Measurements from ENCODE around the gene RFX8. TPM values are rescaled to one million over a fixed set of nuclear protein-coding genes. Genes with fewer than 3 reads are reported as not detected.
"Not testable (repeated sequence)": the region's sequence is repeated elsewhere in the genome, so short reads cannot be mapped to it uniquely, and the experiment has no call there.

Gene RFX8
- total and polyA plus RNA-seq, 4 experiments from 2014 or later = 1.2 to 1.3 TPM; not detected in 2

- intact Hi-C loops (cut with micrococcal nuclease) = no loop called here
- CTCF ChIA-PET (ENCODE audit: partially characterized antibody) = no interaction called here
- H3K36me3 ChIP-seq (ENCODE audit: insufficient read depth, low read length) = no peaks in the 10 kb centered on the region
- no peak overlapping the region for H3K4me3 Mint-ChIP-seq
- H3K27me3 ChIP-seq (ENCODE audit: insufficient read depth, low read length) = no peaks in the 10 kb centered on the region
- no peak overlapping the region for H3K27ac ChIP-seq (ENCODE audit: low read depth, low read length)
- peaks cover 2 to 24% (median 10%) of the 10 kb centered on the region in 8 donors for H3K9me3 Mint-ChIP-seq
- peaks cover 6% of the 10 kb centered on the region for H3K4me1 ChIP-seq (ENCODE audit: insufficient read depth, low read length)
- peaks cover 5 to 8% of the 10 kb centered on the region in 2 donors for H3K36me3 Mint-ChIP-seq
- peak overlapping the region in 2 of 7 donors; percentile 18 to 48 for H3K27ac Mint-ChIP-seq
- no peak for DNase-seq
- POLR2A ChIA-PET (ENCODE audit: partially characterized antibody) = no interaction called here
- H3K27me3 Mint-ChIP-seq = no peaks in the 10 kb centered on the region
- H3K9me3 ChIP-seq (ENCODE audit: control insufficient read depth in 1 of 2, low read length in 2 of 2) = peaks cover 0 to 8% of the 10 kb centered on the region in 2 donors
- H3K4me1 Mint-ChIP-seq = peaks cover 0 to 10% (median 8%) of the 10 kb centered on the region in 4 donors
- H3K4me3 ChIP-seq (ENCODE audit: low read length in 2 of 2) = no peak overlapping the region
Observed at GRCh38 chr2:101442667-101443061, 32.2 kb downstream of the RFX8 start.

GRCh38 chr2:101442042-101442666 lies 32.8 kb downstream of the RFX8 start:
- H3K4me1 ChIP-seq (ENCODE audit: insufficient read depth, low read length) = peaks cover 6% of the 10 kb centered on the region
- peak overlapping the region in 1 of 8 donors; percentile 23 for H3K4me3 Mint-ChIP-seq
- intact Hi-C loops (cut with micrococcal nuclease) = no loop called here
- H3K27me3 Mint-ChIP-seq = no peaks in the 10 kb centered on the region
- peaks cover 3 to 8% of the 10 kb centered on the region in 2 donors for H3K36me3 Mint-ChIP-seq
- peak overlapping the region in 1 of 7 donors; percentile 18 for H3K27ac Mint-ChIP-seq
- H3K36me3 ChIP-seq (ENCODE audit: insufficient read depth, low read length) = no peaks in the 10 kb centered on the region
- H3K9me3 ChIP-seq (ENCODE audit: control insufficient read depth in 1 of 2, low read length in 2 of 2) = peaks cover 0 to 8% of the 10 kb centered on the region in 2 donors
- ChIA-PET CTCF (ENCODE audit: partially characterized antibody) (no interaction called here), POLR2A (ENCODE audit: partially characterized antibody) (no interaction called here)
- no peak for DNase-seq
- H3K9me3 Mint-ChIP-seq = peaks cover 2 to 24% (median 10%) of the 10 kb centered on the region in 8 donors
- no peaks in the 10 kb centered on the region for H3K27me3 ChIP-seq (ENCODE audit: insufficient read depth, low read length)
- no peak overlapping the region for H3K4me3 ChIP-seq (ENCODE audit: low read length in 2 of 2)
- H3K27ac ChIP-seq (ENCODE audit: low read depth, low read length) = no peak overlapping the region
- peaks cover 0 to 10% (median 8%) of the 10 kb centered on the region in 4 donors for H3K4me1 Mint-ChIP-seq

- H3K36me3 Mint-ChIP-seq = peaks cover 3 to 7% of the 10 kb centered on the region in 2 donors
- no peak overlapping the region for H3K27ac ChIP-seq (ENCODE audit: low read depth, low read length)
- POLR2A ChIA-PET (ENCODE audit: partially characterized antibody) = no interaction called here
- H3K4me1 Mint-ChIP-seq = peaks cover 0 to 10% (median 8%) of the 10 kb centered on the region in 4 donors
- no peak for DNase-seq
- H3K27ac Mint-ChIP-seq = no peak overlapping the region
- CTCF ChIA-PET (ENCODE audit: partially characterized antibody) = no interaction called here
- H3K27me3 Mint-ChIP-seq = no peaks in the 10 kb centered on the region
- H3K4me3 ChIP-seq (ENCODE audit: low read length in 2 of 2) = no peak overlapping the region
- intact Hi-C loops (cut with micrococcal nuclease) = no loop called here
- no peaks in the 10 kb centered on the region for H3K27me3 ChIP-seq (ENCODE audit: insufficient read depth, low read length)
- peaks cover 2 to 17% (median 6%) of the 10 kb centered on the region in 8 donors for H3K9me3 Mint-ChIP-seq
- peaks cover 6% of the 10 kb centered on the region for H3K4me1 ChIP-seq (ENCODE audit: insufficient read depth, low read length)
- peaks cover 0 to 8% of the 10 kb centered on the region in 2 donors for H3K9me3 ChIP-seq (ENCODE audit: control insufficient read depth in 1 of 2, low read length in 2 of 2)
- H3K36me3 ChIP-seq (ENCODE audit: insufficient read depth, low read length) = no peaks in the 10 kb centered on the region
- H3K4me3 Mint-ChIP-seq = no peak overlapping the region
Observed at GRCh38 chr2:101440127-101440738, 34.7 kb downstream of the RFX8 start.

GRCh38 chr2:101439716-101440115 lies 35.2 kb downstream of the RFX8 start:
- no peak overlapping the region for H3K4me3 ChIP-seq (ENCODE audit: low read length in 2 of 2)
- peaks cover 0 to 8% of the 10 kb centered on the region in 2 donors for H3K9me3 ChIP-seq (ENCODE audit: control insufficient read depth in 1 of 2, low read length in 2 of 2)
- DNase-seq = no peak
- no peaks in the 10 kb centered on the region for H3K36me3 ChIP-seq (ENCODE audit: insufficient read depth, low read length)
- H3K36me3 Mint-ChIP-seq = peaks cover 0 to 3% of the 10 kb centered on the region in 2 donors
- H3K9me3 Mint-ChIP-seq = peaks cover 0 to 13% (median 3%) of the 10 kb centered on the region in 8 donors
- no peak overlapping the region for H3K27ac ChIP-seq (ENCODE audit: low read depth, low read length)
- ChIA-PET CTCF (ENCODE audit: partially characterized antibody) (no interaction called here), POLR2A (ENCODE audit: partially characterized antibody) (no interaction called here)
- peaks cover 6% of the 10 kb centered on the region for H3K4me1 ChIP-seq (ENCODE audit: insufficient read depth, low read length)
- H3K4me1 Mint-ChIP-seq = peaks cover 0 to 10% (median 8%) of the 10 kb centered on the region in 4 donors
- no peaks in the 10 kb centered on the region for H3K27me3 Mint-ChIP-seq
- H3K4me3 Mint-ChIP-seq = no peak overlapping the region
- H3K27ac Mint-ChIP-seq = no peak overlapping the region
- intact Hi-C loops (cut with micrococcal nuclease) = no loop called here
- H3K27me3 ChIP-seq (ENCODE audit: insufficient read depth, low read length) = no peaks in the 10 kb centered on the region

DNA sequence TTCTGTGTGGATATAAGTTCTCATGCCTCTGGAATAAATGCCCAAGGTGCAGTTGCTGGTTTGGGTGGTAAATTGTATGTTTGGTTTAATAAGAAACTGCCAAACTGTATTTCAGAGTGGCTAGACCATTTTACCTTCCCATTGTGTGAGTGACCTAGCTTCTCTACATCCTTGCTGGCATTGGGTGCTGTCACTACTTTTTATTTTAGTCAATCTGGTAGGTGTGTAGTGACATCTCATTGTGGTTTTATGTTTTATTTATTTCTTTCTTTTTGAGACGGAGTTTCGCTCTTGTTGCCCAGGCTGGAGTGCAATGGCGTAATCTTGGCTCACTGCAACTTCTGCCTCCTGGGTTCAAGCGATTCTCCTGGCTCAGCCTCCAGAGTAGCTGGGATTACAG lies 36.4 kb downstream of the RFX8 start:
- H3K27me3 ChIP-seq (ENCODE audit: insufficient read depth, low read length); H3K4me3 ChIP-seq (ENCODE audit: low read length in 2 of 2); H3K27me3 Mint-ChIP-seq; H3K27ac Mint-ChIP-seq; H3K36me3 Mint-ChIP-seq; DNase-seq; H3K9me3 ChIP-seq (ENCODE audit: control insufficient read depth in 1 of 2, low read length in 2 of 2); POLR2A ChIA-PET (ENCODE audit: partially characterized antibody); H3K27ac ChIP-seq (ENCODE audit: low read depth, low read length); H3K9me3 Mint-ChIP-seq; H3K4me1 ChIP-seq (ENCODE audit: insufficient read depth, low read length); H3K4me3 Mint-ChIP-seq; H3K36me3 ChIP-seq (ENCODE audit: insufficient read depth, low read length); CTCF ChIA-PET (ENCODE audit: partially characterized antibody); intact Hi-C loops (cut with micrococcal nuclease): not testable (repeated sequence)
- peaks cover 0 to 10% (median 8%) of the 10 kb centered on the region in 4 donors for H3K4me1 Mint-ChIP-seq

DNA sequence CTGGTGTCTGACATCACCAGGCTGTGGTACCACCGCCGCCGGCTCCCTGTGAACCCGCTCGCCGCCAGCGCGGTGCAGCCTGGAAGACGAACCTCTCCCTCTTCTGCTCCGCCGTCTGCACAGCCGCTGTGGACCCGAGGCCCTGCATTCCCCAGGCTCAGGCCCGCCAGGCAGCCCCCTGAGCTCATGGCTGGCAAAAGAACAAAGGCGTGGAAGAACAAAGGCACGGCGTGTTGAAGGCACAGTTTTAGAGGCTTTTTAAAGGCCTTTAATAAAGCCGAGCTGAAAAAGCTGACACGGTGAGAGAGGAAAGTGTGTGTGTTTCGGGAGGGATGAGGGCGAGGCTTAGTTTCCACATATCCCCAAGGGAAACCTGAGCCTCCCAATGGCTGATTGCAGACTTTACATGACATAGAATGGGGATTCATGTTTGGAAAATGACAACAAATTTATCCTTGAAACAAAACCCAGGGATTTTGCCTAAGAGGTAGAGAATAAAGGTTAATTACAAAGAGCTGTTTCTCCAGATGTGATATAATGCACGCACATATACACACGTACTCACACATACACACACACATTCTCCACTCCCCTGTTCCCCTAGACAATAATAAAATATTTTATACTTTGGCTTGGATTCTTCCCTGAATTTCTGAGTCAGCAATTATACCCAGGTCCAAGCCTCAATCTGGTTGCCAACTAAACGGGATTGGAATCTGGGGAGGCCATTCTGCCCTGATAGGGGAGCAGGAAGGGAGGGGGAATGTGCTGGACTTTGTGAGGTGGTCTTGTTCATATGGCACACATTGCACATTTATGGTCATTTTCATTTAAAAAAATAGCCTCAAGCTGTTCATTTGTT lies 39.7 kb downstream of the RFX8 start:
- no peak overlapping the region for H3K4me3 ChIP-seq (ENCODE audit: low read length in 2 of 2)
- H3K9me3 Mint-ChIP-seq = no peaks in the 10 kb centered on the region
- H3K27me3 Mint-ChIP-seq = no peaks in the 10 kb centered on the region
- H3K36me3 Mint-ChIP-seq = no peaks in the 10 kb centered on the region
- no peaks in the 10 kb centered on the region for H3K9me3 ChIP-seq (ENCODE audit: control insufficient read depth in 1 of 2, low read length in 2 of 2)
- DNase-seq = no peak
- H3K4me1 ChIP-seq (ENCODE audit: insufficient read depth, low read length) = no peaks in the 10 kb centered on the region
- no peaks in the 10 kb centered on the region for H3K27me3 ChIP-seq (ENCODE audit: insufficient read depth, low read length)
- intact Hi-C loops (cut with micrococcal nuclease) = no loop called here
- H3K4me1 Mint-ChIP-seq = peaks cover 0 to 1% (median 0%) of the 10 kb centered on the region in 4 donors
- ChIA-PET POLR2A (ENCODE audit: partially characterized antibody) (no interaction called here), CTCF (ENCODE audit: partially characterized antibody) (interaction anchor here (1.7 kb wide), 1 partner anchor 396 kb away, joined by 4 read pairs; no protein-coding TSS in a partner anchor)
- no peaks in the 10 kb centered on the region for H3K36me3 ChIP-seq (ENCODE audit: insufficient read depth, low read length)
- no peak overlapping the region for H3K27ac ChIP-seq (ENCODE audit: low read depth, low read length)
- H3K4me3 Mint-ChIP-seq = no peak overlapping the region
- H3K27ac Mint-ChIP-seq = no peak overlapping the region

DNA sequence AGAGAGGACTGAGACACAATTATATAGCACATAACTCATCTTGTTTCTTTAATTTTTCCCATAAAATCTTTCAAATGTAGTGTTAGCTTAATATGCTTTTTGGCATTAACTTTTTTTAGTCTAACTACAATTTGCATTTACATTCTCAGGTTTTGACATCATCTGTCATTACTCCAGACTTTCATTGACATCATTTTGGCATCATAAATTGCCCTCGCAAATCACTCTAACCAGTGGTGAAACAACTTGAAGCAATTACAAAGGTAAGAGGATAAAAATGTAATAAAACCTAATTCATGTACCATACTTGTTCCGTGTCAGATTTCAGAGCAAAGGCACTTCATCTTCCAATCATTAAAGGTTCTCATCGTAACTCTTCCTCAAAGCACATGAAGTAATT lies 41.4 kb downstream of the RFX8 start:
- no peaks in the 10 kb centered on the region for H3K4me1 Mint-ChIP-seq
- ChIA-PET POLR2A (ENCODE audit: partially characterized antibody) (no interaction called here), CTCF (ENCODE audit: partially characterized antibody) (no interaction called here)
- intact Hi-C loops (cut with micrococcal nuclease) = no loop called here
- H3K36me3 Mint-ChIP-seq = no peaks in the 10 kb centered on the region
- H3K27me3 Mint-ChIP-seq = no peaks in the 10 kb centered on the region
- H3K4me1 ChIP-seq (ENCODE audit: insufficient read depth, low read length) = no peaks in the 10 kb centered on the region
- H3K27me3 ChIP-seq (ENCODE audit: insufficient read depth, low read length) = no peaks in the 10 kb centered on the region
- no peak overlapping the region for H3K27ac ChIP-seq (ENCODE audit: low read depth, low read length)
- no peak overlapping the region for H3K4me3 Mint-ChIP-seq
- H3K36me3 ChIP-seq (ENCODE audit: insufficient read depth, low read length) = no peaks in the 10 kb centered on the region
- DNase-seq = no peak
- H3K9me3 ChIP-seq (ENCODE audit: control insufficient read depth in 1 of 2, low read length in 2 of 2) = no peaks in the 10 kb centered on the region
- H3K27ac Mint-ChIP-seq = no peak overlapping the region
- H3K4me3 ChIP-seq (ENCODE audit: low read length in 2 of 2) = no peak overlapping the region
- H3K9me3 Mint-ChIP-seq = no peaks in the 10 kb centered on the region

Data from CD4-positive, alpha-beta memory T cell (primary cell).